GM20000 (cell line): Measurements from ENCODE around the gene CD180.

Experiments used
- DNase-seq: peaks from one replicate; pipeline ENCODE4 v3.0.0; 2012; ENCODE audit warnings: low spot score
- TF ChIP-seq, protein P1 (sequence below): IDR thresholded peaks from 2 replicates; pipeline ENCODE4 v1.5.1; 2012; ENCODE audit warnings: mild to moderate bottlenecking, control low read depth; ENCODE audit errors: extremely low read depth, missing control alignments

CD180 gene

DNA sequence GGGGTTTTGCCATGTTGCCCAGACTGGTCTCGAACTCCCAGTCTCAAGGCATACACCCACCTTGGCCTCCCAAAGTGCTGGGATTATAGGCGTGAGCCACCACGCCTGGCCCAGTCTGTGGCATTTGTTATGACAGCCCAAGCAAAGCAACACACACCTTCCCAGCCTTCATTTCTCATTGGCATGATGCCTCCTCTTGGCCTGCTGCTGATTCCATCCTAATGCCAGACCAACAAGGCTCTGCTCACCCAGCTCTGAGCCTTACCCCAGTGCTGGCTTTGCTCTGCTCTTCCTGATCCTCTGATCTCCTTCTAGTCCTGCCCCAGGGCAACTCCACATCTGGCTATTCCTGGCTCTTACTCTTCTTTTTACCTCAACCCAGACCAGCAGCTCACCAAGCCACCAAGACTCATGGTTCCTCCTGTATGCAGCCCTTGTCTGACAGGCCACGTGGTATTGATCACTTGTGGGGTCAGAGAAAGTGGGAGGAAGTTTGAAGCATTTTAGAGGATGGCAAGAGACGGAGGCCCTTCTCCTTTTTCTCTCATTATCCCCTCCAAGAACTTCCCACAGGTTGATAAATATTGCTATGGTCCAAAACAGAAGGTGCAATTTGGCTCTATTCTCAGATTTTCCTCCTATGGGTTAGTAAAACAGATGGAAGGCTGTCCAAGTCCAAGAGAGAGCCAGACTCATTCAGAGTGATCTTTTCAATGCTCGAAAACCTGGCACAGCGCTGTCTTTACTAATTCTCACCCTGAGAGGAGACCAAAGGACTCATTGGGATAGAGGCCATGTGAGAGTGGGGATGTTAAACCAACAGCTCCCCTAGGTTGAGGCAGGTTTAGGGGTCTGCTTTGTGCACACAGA is 958 bp downstream of the CD180 start:
- DNase-seq = no peak
- TF ChIP-seq, protein P1, sequence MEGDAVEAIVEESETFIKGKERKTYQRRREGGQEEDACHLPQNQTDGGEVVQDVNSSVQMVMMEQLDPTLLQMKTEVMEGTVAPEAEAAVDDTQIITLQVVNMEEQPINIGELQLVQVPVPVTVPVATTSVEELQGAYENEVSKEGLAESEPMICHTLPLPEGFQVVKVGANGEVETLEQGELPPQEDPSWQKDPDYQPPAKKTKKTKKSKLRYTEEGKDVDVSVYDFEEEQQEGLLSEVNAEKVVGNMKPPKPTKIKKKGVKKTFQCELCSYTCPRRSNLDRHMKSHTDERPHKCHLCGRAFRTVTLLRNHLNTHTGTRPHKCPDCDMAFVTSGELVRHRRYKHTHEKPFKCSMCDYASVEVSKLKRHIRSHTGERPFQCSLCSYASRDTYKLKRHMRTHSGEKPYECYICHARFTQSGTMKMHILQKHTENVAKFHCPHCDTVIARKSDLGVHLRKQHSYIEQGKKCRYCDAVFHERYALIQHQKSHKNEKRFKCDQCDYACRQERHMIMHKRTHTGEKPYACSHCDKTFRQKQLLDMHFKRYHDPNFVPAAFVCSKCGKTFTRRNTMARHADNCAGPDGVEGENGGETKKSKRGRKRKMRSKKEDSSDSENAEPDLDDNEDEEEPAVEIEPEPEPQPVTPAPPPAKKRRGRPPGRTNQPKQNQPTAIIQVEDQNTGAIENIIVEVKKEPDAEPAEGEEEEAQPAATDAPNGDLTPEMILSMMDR = no peak

DNA sequence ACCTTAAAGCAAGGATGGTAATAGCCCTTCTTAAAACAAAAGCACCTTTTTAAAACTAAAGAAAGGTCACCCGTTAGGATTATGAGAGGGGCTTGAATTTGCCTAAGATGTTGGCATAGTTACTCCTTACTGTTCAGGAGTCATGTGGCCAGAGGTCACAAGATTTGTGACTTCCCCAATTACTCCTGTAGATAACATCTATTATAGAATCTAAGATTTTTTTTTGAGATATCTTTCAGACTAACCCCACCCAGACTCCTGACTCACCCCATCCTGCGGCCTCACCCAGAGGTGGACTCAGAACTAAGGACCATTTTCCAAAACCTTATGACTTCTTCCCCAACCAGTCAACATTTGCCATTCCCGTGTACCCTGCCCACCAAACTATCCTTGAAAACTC is 2.4 kb downstream of the CD180 start:
- DNase-seq = no peak
- TF ChIP-seq, protein P1 = no peak

DNA sequence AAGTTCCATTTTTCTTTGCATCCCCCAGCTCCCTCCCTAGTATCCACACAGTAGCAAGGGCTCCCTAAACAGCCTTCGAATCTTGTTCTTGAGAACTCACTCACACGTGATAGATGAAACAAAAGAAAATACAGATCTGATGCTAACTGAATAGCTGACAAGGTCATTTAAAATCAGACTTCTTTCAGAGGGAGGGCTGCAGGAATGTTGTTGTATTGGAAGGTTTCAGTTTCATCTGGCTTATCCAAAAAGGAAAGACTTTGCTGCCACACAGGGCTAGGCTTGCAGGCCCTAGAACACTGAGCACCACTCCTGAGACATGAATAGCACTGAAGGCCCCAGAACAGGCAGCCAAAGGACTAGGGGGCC is 3.2 kb downstream of the CD180 start:
- no peak for DNase-seq
- TF ChIP-seq, protein P1 = no peak

- TF ChIP-seq, protein P1 = no peak
- DNase-seq = no peak
Measured at GRCh38 chr5:67192719-67193438, 3.7 kb downstream of the CD180 start.

DNA sequence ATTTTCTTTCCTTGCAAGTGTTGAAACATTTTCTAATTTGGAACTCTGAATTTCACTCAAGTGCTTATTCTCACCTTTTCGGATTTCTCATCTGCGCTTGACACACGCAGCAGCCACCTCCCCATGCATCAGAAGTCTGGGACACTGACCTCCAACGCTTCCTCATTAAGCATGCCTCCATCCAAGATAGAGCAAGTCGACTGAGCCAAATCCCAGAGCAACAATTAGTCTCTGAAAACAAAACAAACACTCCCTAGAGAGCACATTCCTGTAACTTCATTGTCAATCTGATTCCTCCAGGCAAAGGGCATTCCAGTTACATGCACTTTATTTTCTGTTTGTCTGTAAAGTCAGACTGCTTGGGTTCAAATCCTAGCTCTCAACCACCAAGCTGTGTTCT is 5.7 kb downstream of the CD180 start:
- no peak for DNase-seq
- TF ChIP-seq, protein P1 = no peak

DNA sequence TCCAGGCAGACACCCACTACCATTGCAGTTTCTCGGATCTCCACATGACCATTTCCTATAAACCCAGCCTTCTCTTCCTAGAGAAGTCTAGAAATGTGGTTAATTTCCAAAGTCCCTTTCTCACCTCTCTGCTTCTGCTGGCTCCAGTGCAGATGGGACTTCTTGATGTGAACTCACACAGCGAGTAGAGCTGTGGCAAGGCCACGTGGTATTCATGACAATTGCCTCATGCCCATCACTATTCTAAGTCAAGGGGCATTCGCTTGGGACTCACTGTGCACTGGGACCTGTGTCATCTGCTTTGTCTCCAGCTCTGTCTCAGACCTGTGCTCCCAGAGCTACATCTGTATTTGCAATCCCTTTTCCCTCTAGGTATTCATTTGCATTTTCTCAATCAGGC is 6.2 kb downstream of the CD180 start:
- DNase-seq = no peak
- TF ChIP-seq, protein P1 = no peak

DNA sequence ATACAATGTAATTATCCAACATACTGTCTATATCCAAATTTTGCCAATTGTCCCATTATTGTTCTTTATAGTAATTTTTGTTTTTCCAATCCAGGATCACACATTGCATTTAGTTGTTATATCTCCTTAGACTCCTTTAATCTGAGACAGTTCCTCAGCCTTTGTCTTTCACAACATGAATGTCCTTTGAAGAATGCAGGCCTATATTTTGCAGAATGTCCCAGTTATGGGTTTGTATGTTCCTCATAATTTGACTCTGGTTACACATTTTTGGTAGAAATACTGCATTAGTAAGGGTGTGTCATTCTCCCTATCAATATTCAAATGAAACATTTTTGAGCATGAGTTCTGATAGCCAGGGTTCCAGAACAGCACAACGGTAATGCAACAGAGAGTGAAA is 6.7 kb downstream of the CD180 start:
- no peak for DNase-seq
- TF ChIP-seq, protein P1 = no peak
